HT-29 (cell line): Measurements from ENCODE around the gene ZBTB7B. TPM values are rescaled to one million over a fixed set of nuclear protein-coding genes. Genes with fewer than 3 reads are reported as not detected.

Source experiments
- DNase-seq: peaks from one replicate; pipeline ENCODE4 v3.0.0-alpha.2; 2015; ENCODE audit warnings: low spot score
- small RNA-seq: library from RNA; depleted of rRNA; stranded (forward); fragments of <200 nt; gene quantifications from one replicate; pipeline ENCODE3, GENCODE V24; 2014
- total RNA-seq: library from RNA; depleted of rRNA; stranded (reverse); fragments of >200 nt; shearing (Covaris generic); gene quantifications from 2 replicates; pipeline ENCODE4 v1.2.3, GENCODE V29; 2014; rRNA removed

ZBTB7B gene
- total RNA-seq, 1 experiment from 2014 or later = 83.4 TPM

DNA sequence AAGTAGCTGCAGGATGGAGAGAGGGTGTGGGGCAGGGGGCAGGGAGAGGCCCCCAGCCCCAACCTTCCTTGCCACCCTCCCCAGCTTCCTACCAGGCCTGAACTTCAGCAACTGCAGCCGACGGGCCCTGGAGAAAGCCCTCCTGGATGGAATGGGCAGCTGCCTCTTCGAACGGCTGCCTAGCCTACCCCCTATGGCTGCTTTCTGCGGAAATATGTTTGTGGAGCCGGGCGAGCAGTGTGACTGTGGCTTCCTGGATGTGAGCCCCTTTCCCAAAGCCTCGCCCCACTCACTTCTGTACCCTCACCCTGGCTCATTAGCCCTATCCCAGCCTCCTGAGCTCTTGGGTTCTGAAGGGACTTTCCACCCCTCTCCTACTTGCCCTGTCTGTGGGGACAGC is 54.5 kb downstream of the ZBTB7B start:
- DNase-seq = no peak

GRCh38 chr1:155057788-155058211 is 55.2 kb downstream of the ZBTB7B start:
- DNase-seq = no peak

- no peak for DNase-seq
Measured at GRCh38 chr1:155060736-155061135, 58.1 kb downstream of the ZBTB7B start.

- peak; percentile 97 for DNase-seq
Measured at GRCh38 chr1:155061381-155062150, 59.0 kb downstream of the ZBTB7B start.

GRCh38 chr1:155062151-155062686 is 59.6 kb downstream of the ZBTB7B start:
- no peak for DNase-seq

- peak; percentile 84 for DNase-seq
Measured at GRCh38 chr1:155062702-155063411, 60.3 kb downstream of the ZBTB7B start.

GRCh38 chr1:155063550-155064110 is 61.0 kb downstream of the ZBTB7B start, which contains the start of gene EFNA4:
Gene EFNA4 (plus strand): TSS chr1:155063740. CDS start chr1:155063824, 84 bp downstream.
- DNase-seq = peak; percentile 95

DNA sequence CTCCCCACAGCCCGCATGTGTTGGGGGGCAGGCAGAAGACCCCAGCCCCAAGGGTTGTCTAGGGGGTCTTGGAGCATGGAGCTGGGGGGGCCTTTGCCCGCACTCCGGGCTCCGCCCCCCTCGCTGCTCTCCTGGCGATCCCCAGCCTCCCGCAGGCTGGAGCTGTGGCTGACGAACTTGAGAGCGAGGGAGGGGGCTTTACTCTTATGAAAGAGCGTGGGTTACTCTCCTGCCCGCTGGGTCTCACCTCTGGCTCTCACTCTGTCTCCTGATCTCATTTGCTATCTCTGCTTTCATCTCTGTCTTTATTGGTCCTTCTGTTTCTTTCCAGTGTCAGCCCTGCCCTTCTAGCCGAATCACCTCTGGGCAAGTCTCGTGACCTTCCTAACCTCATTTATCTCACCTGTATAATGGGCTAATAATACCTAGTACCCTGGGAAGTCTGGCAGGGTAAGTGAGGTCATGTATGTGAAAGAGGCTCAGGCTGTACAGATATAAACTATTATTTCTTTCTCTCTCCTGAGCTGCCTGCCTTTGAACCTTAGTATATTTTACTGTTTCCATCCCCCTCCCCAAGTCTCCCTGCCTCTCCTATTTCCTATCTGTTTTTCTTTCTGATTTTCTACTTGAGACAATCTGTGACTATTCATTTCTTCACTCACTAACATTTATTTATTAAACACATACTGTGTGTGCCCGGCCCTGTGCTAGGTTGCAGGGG is 61.7 kb downstream of the ZBTB7B start:
- DNase-seq = peak; percentile 34

- DNase-seq = no peak
Measured at GRCh38 chr1:155064832-155065429, 62.3 kb downstream of the ZBTB7B start.

DNA sequence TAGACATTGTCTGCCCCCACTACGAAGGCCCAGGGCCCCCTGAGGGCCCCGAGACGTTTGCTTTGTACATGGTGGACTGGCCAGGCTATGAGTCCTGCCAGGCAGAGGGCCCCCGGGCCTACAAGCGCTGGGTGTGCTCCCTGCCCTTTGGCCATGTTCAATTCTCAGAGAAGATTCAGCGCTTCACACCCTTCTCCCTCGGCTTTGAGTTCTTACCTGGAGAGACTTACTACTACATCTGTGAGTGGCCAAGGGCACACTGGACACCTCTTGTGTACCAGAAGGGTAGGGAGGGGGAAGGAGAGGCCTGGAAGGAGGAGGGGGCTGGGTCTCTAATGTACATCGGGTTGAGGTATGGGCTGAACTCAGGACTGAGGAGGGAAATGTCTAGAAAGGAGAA is 64.2 kb downstream of the ZBTB7B start:
- no peak for DNase-seq

Small RNA genes within 50 kb of the gene (small RNA-seq; reads per million reads assigned to genes)
- gene MIR4258 = not detected

Other genes with a start within 250 kb of the ZBTB7B start
- gene KCNN3, start 132.5 kb upstream of the ZBTB7B start, total RNA-seq = not detected in 2 replicates
- gene PMVK, start 66.1 kb upstream of the ZBTB7B start, total RNA-seq = 15.7 and 18.9 TPM in 2 replicates
- 33.3 and 42.5 TPM in 2 replicates for gene PBXIP1, start 46.7 kb upstream of the ZBTB7B start, total RNA-seq
- gene PYGO2, start 41.0 kb upstream of the ZBTB7B start, total RNA-seq = 36.3 and 43.4 TPM in 2 replicates
- gene SHC1, start 32.1 kb upstream of the ZBTB7B start, total RNA-seq = 112 and 120 TPM in 2 replicates
- gene CKS1B, start 28.1 kb upstream of the ZBTB7B start, total RNA-seq = 189 and 196 TPM in 2 replicates
- gene FLAD1, start 19.5 kb upstream of the ZBTB7B start, total RNA-seq = 83.1 and 85.5 TPM in 2 replicates
- 0.16 and 0.18 TPM in 2 replicates for gene LENEP, start 9.2 kb upstream of the ZBTB7B start, total RNA-seq
- gene DCST2, start 31.0 kb downstream of the ZBTB7B start, total RNA-seq = 0.70 and 3.3 TPM in 2 replicates
- 0.05 TPM in 1 of 2 replicates, not detected in the other for gene DCST1, start 31.0 kb downstream of the ZBTB7B start, total RNA-seq
- gene ADAM15, start 48.5 kb downstream of the ZBTB7B start, total RNA-seq = 177 and 185 TPM in 2 replicates
- 34.6 and 45.0 TPM in 2 replicates for gene EFNA4, start 60.9 kb downstream of the ZBTB7B start, total RNA-seq
- gene EFNA3, start 76.0 kb downstream of the ZBTB7B start, total RNA-seq = 2.4 and 3.9 TPM in 2 replicates
- gene EFNA1, start 125.1 kb downstream of the ZBTB7B start, total RNA-seq = 49.8 and 62.7 TPM in 2 replicates
- gene SLC50A1, start 133.1 kb downstream of the ZBTB7B start, total RNA-seq = 38.8 and 47.5 TPM in 2 replicates
- gene DPM3, start 137.7 kb downstream of the ZBTB7B start, total RNA-seq = 86.2 and 100 TPM in 2 replicates
- 107 and 128 TPM in 2 replicates for gene KRTCAP2, start 170.5 kb downstream of the ZBTB7B start, total RNA-seq
- gene TRIM46, start 171.0 kb downstream of the ZBTB7B start, total RNA-seq = not detected in 2 replicates
- gene THBS3, start 205.1 kb downstream of the ZBTB7B start, total RNA-seq = 4.2 and 7.6 TPM in 2 replicates
- gene MTX1, start 205.9 kb downstream of the ZBTB7B start, total RNA-seq = 72.2 and 86.8 TPM in 2 replicates